ENCODE data around the gene LDAH. TPM values are rescaled to one million over a fixed set of nuclear protein-coding genes. Genes with fewer than 3 reads are reported as not detected.

The LDAH gene
- total RNA-seq, 1 experiment from 2014 or later = 17.2 TPM

DNA sequence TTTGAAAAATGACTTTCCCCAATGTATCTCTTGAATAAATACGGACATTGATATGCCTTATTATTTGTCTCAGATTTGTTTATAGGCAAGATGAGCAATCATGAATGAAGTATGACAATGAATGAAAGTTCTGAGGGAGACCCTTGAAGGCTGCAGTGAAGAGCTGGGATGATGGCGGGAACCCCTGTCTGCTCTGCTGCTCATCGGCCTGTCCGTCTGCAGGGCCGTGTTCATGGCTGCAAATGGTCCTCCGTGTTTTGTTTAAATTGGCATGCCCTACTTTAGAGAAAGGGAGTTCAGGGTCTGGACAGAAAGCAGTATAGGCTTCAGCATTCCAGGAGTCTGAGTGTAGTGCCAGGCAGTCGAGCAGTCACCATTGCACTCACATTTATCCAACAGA, 170.8 kb downstream of the LDAH start:
- Histone ChIP-seq H3K36me3 (ENCODE audit: control insufficient read depth, insufficient read depth, low read length) (no peaks in the 10 kb centered on the region), H3K27me3 (ENCODE audit: control insufficient read depth, insufficient read depth, low read length) (peaks cover under 1% of the 10 kb centered on the region; the same call in 1 of the 2 replicates), H3K4me3 (ENCODE audit: low read depth in 2 of 2, low read length in 2 of 2) (no peak overlapping the region), H3K4me1 (ENCODE audit: control insufficient read depth, insufficient read depth, low read length) (peaks cover 9% of the 10 kb centered on the region), H3K27ac (ENCODE audit: low read length) (no peak overlapping the region), H3K9me3 (ENCODE audit: control insufficient read depth, insufficient read depth, low read depth, low read length) (no peaks in the 10 kb centered on the region)
- POLR2A ChIA-PET = no interaction called here
- ATAC-seq (no peak), DNase-seq (ENCODE audit: low read depth, low spot score) (no peak)
- CTCF ChIA-PET = no interaction called here
- no peak for TF ChIP-seq CTCF (IDR thresholded peaks at IDR 0.05)
- TF ChIP-seq SIN3A (IDR thresholded peaks at IDR 0.05; ENCODE audit: borderline replicate concordance, insufficient read depth, low read depth, low read length) = no peak
- TF ChIP-seq REST (IDR thresholded peaks at IDR 0.05; ENCODE audit: insufficient read depth in 1 of 2, low read depth in 2 of 2, low read length in 1 of 2) = no peak
- no peak for TF ChIP-seq TCF7L2 (IDR thresholded peaks at IDR 0.05; ENCODE audit: low read depth, low read length)
- TF ChIP-seq POLR2AphosphoS5 (IDR thresholded peaks at IDR 0.05; ENCODE audit: low read depth, low read length) = no peak
- in situ Hi-C loops (cut with HindIII; ENCODE audit: low pct_unique_long_range_greater_than_20kb, low sequenced_read_pairs) = no loop called here
- BruUV-seq (replicated peaks) = no TSS peak
- intact Hi-C loops (cut with micrococcal nuclease; ENCODE audit: unreplicated experiment) = loop anchor here (5.0 kb wide), 1 partner anchor 210 kb away; no protein-coding TSS in a partner anchor

- ATAC-seq = no peak
- H3K4me1 ChIP-seq (ENCODE audit: control insufficient read depth, insufficient read depth, low read length) = peaks cover 9% of the 10 kb centered on the region
- H3K27ac ChIP-seq (ENCODE audit: low read length) = peak overlapping the region; percentile 88
- no peaks in the 10 kb centered on the region for H3K36me3 ChIP-seq (ENCODE audit: control insufficient read depth, insufficient read depth, low read length)
- in situ Hi-C loops (cut with HindIII; ENCODE audit: low pct_unique_long_range_greater_than_20kb, low sequenced_read_pairs) (no loop called here), intact Hi-C loops (cut with micrococcal nuclease; ENCODE audit: unreplicated experiment) (loop anchor here (5.0 kb wide), 1 partner anchor 209 kb away; no protein-coding TSS in a partner anchor)
- no peaks in the 10 kb centered on the region for H3K9me3 ChIP-seq (ENCODE audit: control insufficient read depth, insufficient read depth, low read depth, low read length)
- no peak for TF ChIP-seq REST (IDR thresholded peaks at IDR 0.05; ENCODE audit: insufficient read depth in 1 of 2, low read depth in 2 of 2, low read length in 1 of 2)
- no peak for TF ChIP-seq CTCF (IDR thresholded peaks at IDR 0.05)
- no peak for TF ChIP-seq POLR2AphosphoS5 (IDR thresholded peaks at IDR 0.05; ENCODE audit: low read depth, low read length)
- TF ChIP-seq TCF7L2 (IDR thresholded peaks at IDR 0.05; ENCODE audit: low read depth, low read length) = no peak
- TF ChIP-seq SIN3A (IDR thresholded peaks at IDR 0.05; ENCODE audit: borderline replicate concordance, insufficient read depth, low read depth, low read length) = no peak
- no peak for DNase-seq (ENCODE audit: low read depth, low spot score)
- CTCF ChIA-PET = interaction anchor here (0.6 to 1.0 kb wide), 3 partner anchors 240 to 354 kb away, joined by 3 to 12 read pairs (median 3); no protein-coding TSS in a partner anchor
- no TSS peak for BruUV-seq (replicated peaks)
- no peaks in the 10 kb centered on the region for H3K27me3 ChIP-seq (ENCODE audit: control insufficient read depth, insufficient read depth, low read length)
- POLR2A ChIA-PET = no interaction called here
- peak overlapping the region; percentile 87 to 93 for H3K4me3 ChIP-seq (ENCODE audit: low read depth in 2 of 2, low read length in 2 of 2)
These were observed 171.2 kb downstream of the LDAH start for GRCh38 chr2:20651731-20652099.

All from Panc1 (cell line).